Measurements from ENCODE around the gene SPG11.

SPG11 gene

GRCh38 chr15:44541282-44541958 is 122.0 kb downstream of the SPG11 start:
- DNase-seq = no peak
- no peaks in the 10 kb centered on the region for H3K9me3 ChIP-seq (ENCODE audit: severe bottlenecking)
- H3K4me3 ChIP-seq (ENCODE audit: low read depth, low read length) = no peak overlapping the region
- H3K27me3 ChIP-seq (ENCODE audit: insufficient read depth, low read depth, severe bottlenecking) = no peaks in the 10 kb centered on the region
- no peak overlapping the region for H3K27ac ChIP-seq
- peaks cover 32% of the 10 kb centered on the region for H3K36me3 ChIP-seq
- TF ChIP-seq CTCF (IDR thresholded peaks at IDR 0.05; ENCODE audit: low read depth, low read length) = no peak

GRCh38 chr15:44537735-44538240 is 125.7 kb downstream of the SPG11 start:
- Histone ChIP-seq H3K36me3 (peaks cover 27% of the 10 kb centered on the region), H3K4me3 (ENCODE audit: low read depth, low read length) (peak overlapping the region; percentile 71), H3K27me3 (ENCODE audit: insufficient read depth, low read depth, severe bottlenecking) (no peaks in the 10 kb centered on the region), H3K9me3 (ENCODE audit: severe bottlenecking) (no peaks in the 10 kb centered on the region), H3K27ac (peak overlapping the region; percentile 96)
- DNase-seq = no peak
- no peak for TF ChIP-seq CTCF (IDR thresholded peaks at IDR 0.05; ENCODE audit: low read depth, low read length)

- no peak for TF ChIP-seq CTCF (IDR thresholded peaks at IDR 0.05; ENCODE audit: low read depth, low read length)
These were observed 126.3 kb downstream of the SPG11 start, which contains the start of gene EIF3J for GRCh38 chr15:44536962-44537734. Gene EIF3J, plus strand, starts transcription at chr15:44537147. Its CDS starts 48 bp downstream, at chr15:44537195.

GRCh38 chr15:44536302-44536961 is 127.0 kb downstream of the SPG11 start:
- H3K4me3 ChIP-seq (ENCODE audit: low read depth, low read length) = peak overlapping the region; percentile 95
- H3K9me3 ChIP-seq (ENCODE audit: severe bottlenecking) = no peaks in the 10 kb centered on the region
- DNase-seq = peak; percentile 91
- no peaks in the 10 kb centered on the region for H3K27me3 ChIP-seq (ENCODE audit: insufficient read depth, low read depth, severe bottlenecking)
- peak; percentile 62 for TF ChIP-seq CTCF (IDR thresholded peaks at IDR 0.05; ENCODE audit: low read depth, low read length)
- H3K36me3 ChIP-seq = peaks cover 19% of the 10 kb centered on the region
- H3K27ac ChIP-seq = peak overlapping the region; percentile 93

More at GRCh38 chr15:44536962-44537734, 126.3 kb downstream of the SPG11 start, which contains the start of gene EIF3J:
- H3K9me3 ChIP-seq (ENCODE audit: severe bottlenecking) = no peaks in the 10 kb centered on the region
- peak within 1 kb of the TSS; percentile 96 for H3K27ac ChIP-seq
- no peaks in the 10 kb centered on the region for H3K27me3 ChIP-seq (ENCODE audit: insufficient read depth, low read depth, severe bottlenecking)
- H3K36me3 ChIP-seq = peaks cover 25% of the 10 kb centered on the region
- DNase-seq = peak; percentile 95
- H3K4me3 ChIP-seq (ENCODE audit: low read depth, low read length) = peak within 1 kb of the TSS; percentile 95

- peak overlapping the region; percentile 93 for H3K27ac ChIP-seq
- H3K4me3 ChIP-seq (ENCODE audit: low read depth, low read length) = peak overlapping the region; percentile 95
- DNase-seq = peak; percentile 22
- H3K36me3 ChIP-seq = peaks cover 18% of the 10 kb centered on the region
- no peak for TF ChIP-seq CTCF (IDR thresholded peaks at IDR 0.05; ENCODE audit: low read depth, low read length)
- H3K9me3 ChIP-seq (ENCODE audit: severe bottlenecking) = no peaks in the 10 kb centered on the region
- no peaks in the 10 kb centered on the region for H3K27me3 ChIP-seq (ENCODE audit: insufficient read depth, low read depth, severe bottlenecking)
These were observed 127.8 kb downstream of the SPG11 start for GRCh38 chr15:44535523-44536301.

Data from WERI-Rb-1 (cell line).